Esophagus squamous epithelium (tissue), 4 donors: Measurements from ENCODE around the gene MCUR1.

Experiments used
- CTCF ChIP-seq, 6 experiments: fragments of 450-650 bp in 4 of 6; fragments of 200-600 bp in 2 of 6; sonication (generic) in 2 of 6; IDR thresholded peaks; one replicate each; pipeline ENCODE4 v1.5.1; 2016 to 2019; ENCODE audit warnings: antibody characterized with exemption in 6 of 6, mild to moderate bottlenecking in 4 of 6, moderate library complexity in 4 of 6
- POLR2A ChIP-seq, 4 donors: fragments of 450-650 bp; IDR thresholded peaks; one replicate each; pipeline ENCODE4 v1.6.1; 2017; ENCODE audit warnings: antibody characterized with exemption in 4 of 4, mild to moderate bottlenecking in 4 of 4, moderate library complexity in 3 of 4

- no peak for TF ChIP-seq CTCF (IDR thresholded peaks at IDR 0.05)
- no peak for TF ChIP-seq POLR2A (IDR thresholded peaks at IDR 0.05)
Measured at GRCh38 chr6:13789746-13790145, 24.6 kb downstream of the MCUR1 start.
